Omental fat pad (tissue), 4 donors: ENCODE measurements around the gene DDR2. TPM values are rescaled to one million over a fixed set of nuclear protein-coding genes. Genes with fewer than 3 reads are reported as not detected.
"Not testable (repeated sequence)": the region's sequence is repeated elsewhere in the genome, so short reads cannot be mapped to it uniquely, and the experiment has no call there.

Experiments used
- ATAC-seq: fragments of 150-250 bp; one replicate; pipeline ENCODE4 v1.9.1; 2016; ENCODE audit warnings: mild to moderate bottlenecking, moderate library complexity; ENCODE audit not compliant: low FRiP score
- DNase-seq: peaks from one replicate; pipeline ENCODE4 v3.0.0-alpha.2; 2019; ENCODE audit warnings: low spot score
- total RNA-seq, 4 donors: library from RNA; depleted of rRNA; stranded (reverse); fragments of >200 nt; gene quantifications; one replicate each; pipeline ENCODE4 v1.1.0, GENCODE V29; 2016
- TF ChIP-seq, protein P1 (sequence below), 3 donors: fragments of 450-650 bp; IDR thresholded peaks; one replicate each; pipeline ENCODE4 v1.5.1; 2016 to 2017; ENCODE audit warnings: antibody characterized with exemption in 3 of 3, mild to moderate bottlenecking in 3 of 3, moderate library complexity in 2 of 3

Gene DDR2
- total RNA-seq, 4 donors from 2014 or later, result 140 to 164 (median 145) TPM

DNA sequence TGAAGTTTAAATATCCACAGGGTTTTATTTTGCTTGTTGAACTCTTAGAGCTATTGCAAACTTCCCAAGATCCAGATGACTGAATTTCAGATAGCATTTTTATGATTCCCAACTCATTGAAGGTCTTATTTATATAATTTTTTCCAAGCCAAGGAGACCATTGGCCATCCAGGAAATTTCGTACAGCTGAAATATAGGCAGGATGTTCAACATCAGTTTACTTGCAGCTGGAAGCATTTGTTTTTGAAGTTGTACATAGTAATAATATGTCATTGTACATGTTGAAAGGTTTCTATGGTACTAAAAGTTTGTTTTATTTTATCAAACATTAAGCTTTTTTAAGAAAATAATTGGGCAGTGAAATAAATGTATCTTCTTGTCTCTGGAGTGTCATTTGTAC lies 32.8 kb upstream of the DDR2 start:
- TF ChIP-seq, protein P1, sequence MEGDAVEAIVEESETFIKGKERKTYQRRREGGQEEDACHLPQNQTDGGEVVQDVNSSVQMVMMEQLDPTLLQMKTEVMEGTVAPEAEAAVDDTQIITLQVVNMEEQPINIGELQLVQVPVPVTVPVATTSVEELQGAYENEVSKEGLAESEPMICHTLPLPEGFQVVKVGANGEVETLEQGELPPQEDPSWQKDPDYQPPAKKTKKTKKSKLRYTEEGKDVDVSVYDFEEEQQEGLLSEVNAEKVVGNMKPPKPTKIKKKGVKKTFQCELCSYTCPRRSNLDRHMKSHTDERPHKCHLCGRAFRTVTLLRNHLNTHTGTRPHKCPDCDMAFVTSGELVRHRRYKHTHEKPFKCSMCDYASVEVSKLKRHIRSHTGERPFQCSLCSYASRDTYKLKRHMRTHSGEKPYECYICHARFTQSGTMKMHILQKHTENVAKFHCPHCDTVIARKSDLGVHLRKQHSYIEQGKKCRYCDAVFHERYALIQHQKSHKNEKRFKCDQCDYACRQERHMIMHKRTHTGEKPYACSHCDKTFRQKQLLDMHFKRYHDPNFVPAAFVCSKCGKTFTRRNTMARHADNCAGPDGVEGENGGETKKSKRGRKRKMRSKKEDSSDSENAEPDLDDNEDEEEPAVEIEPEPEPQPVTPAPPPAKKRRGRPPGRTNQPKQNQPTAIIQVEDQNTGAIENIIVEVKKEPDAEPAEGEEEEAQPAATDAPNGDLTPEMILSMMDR (IDR thresholded peaks at IDR 0.05), result no peak
- ATAC-seq (no peak), DNase-seq (no peak)

DNA sequence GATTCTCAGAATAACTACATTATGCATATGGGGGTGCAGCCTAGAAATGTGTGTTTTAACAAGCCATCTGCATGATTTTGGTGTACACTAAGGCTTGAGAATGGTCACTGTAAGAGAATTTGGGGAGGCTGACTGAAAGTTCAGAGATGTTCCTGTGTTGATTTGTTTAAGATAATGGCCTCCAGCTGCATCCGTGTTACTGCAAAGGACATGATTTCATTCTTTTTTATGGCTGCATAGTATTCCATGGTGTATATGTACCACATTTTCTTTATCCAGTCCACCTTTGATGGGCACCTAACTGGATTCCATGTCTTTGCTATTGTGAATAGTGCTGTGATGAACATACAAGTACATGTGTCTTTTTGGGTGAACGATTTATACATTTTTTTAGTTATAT lies 29.1 kb upstream of the DDR2 start:
- ATAC-seq, DNase-seq: not testable (repeated sequence)

- peak; percentile 43 for ATAC-seq
- TF ChIP-seq, protein P1 (IDR thresholded peaks at IDR 0.05), result no peak
- no peak for DNase-seq
Observed at GRCh38 chr1:162605225-162605927, 26.9 kb upstream of the DDR2 start.

GRCh38 chr1:162609306-162609705 lies 23.0 kb upstream of the DDR2 start:
- TF ChIP-seq, protein P1 (IDR thresholded peaks at IDR 0.05), result no peak
- no peak for ATAC-seq
- no peak for DNase-seq

GRCh38 chr1:162612606-162613400 lies 19.5 kb upstream of the DDR2 start:
- ATAC-seq (peak; percentile 66), DNase-seq (no peak)
- TF ChIP-seq, protein P1 (IDR thresholded peaks at IDR 0.05), result no peak

DNA sequence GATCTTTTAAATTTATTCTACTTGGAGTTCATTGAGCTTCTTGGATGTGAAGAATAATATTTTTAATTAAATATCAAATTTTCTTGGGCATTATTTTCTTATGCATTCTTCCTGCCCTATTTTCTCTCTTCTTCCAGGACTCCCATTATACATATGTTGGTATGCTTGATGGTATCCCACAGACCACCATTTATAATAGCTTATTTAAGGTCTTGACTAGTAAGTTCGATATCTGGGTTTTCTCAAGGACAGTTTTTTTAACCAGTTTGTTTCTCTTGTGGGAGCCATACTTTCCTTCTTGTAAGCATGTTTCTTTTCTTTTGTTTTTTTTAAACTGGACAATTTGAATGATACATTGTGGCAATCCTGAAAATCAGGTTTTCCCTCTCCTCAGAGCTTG lies 15.4 kb upstream of the DDR2 start:
- ATAC-seq (no peak), DNase-seq (no peak)
- TF ChIP-seq, protein P1 (IDR thresholded peaks at IDR 0.05), result no peak

DNA sequence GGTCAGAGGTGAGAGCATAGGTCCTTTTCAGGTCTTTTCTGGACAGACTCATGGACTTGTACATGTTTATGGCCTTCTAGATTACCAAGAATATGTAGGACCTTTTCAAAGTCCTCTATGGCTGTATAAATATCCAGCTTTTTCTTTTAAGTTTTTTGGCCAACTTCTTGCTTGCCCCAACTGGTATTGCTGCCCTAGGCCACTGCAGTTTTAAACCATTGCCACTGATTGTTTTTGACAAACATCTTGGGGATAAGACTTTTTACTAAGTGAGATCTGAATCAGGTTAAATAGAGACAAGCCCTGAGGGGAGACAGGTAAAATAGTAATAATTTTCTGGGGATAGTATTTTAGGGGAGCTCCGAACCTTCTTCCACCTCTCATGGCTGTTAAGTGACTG lies 14.8 kb upstream of the DDR2 start:
- TF ChIP-seq, protein P1 (IDR thresholded peaks at IDR 0.05), result no peak
- DNase-seq, result no peak
- ATAC-seq, result no peak
